Measurements from ENCODE around the gene WDR33.

DNA sequence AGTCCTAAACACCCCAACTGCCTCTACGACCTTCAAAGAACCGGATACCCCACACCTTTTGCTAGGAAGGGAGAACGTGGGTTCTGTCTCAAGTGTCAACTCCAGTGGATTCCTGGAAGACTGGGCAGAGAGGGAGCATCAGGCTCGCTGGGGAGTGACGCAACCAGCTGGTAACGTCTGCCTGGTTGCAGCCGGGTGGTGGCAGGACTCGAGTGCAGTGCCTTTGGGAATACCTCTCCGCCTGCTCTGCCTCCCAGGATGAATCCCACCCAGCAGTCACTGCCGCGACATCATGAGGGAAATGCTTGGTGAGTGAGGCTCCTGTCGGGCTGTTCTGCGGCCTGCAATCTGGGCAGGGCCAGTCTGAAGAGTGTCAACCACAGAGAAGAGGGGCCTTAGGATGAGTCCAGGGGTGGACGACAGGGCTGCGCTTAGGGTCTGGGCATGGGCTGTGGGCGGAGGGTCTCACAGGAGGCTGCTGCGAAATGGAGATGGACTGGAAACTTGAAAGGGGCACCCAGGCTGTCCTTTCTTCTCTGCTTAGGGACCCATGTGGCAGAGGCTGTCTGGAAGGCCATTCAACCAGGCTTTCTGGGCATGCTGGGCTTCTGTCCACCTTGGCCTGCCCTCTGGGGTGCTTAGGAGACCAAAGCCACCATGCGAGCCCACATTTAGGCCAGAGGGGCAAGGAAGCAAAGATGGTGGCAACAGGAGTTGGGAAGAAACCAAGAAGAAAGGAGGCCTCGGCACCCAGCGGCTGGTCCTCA lies 152.1 kb downstream of the WDR33 start:
- TF ChIP-seq, protein P1, sequence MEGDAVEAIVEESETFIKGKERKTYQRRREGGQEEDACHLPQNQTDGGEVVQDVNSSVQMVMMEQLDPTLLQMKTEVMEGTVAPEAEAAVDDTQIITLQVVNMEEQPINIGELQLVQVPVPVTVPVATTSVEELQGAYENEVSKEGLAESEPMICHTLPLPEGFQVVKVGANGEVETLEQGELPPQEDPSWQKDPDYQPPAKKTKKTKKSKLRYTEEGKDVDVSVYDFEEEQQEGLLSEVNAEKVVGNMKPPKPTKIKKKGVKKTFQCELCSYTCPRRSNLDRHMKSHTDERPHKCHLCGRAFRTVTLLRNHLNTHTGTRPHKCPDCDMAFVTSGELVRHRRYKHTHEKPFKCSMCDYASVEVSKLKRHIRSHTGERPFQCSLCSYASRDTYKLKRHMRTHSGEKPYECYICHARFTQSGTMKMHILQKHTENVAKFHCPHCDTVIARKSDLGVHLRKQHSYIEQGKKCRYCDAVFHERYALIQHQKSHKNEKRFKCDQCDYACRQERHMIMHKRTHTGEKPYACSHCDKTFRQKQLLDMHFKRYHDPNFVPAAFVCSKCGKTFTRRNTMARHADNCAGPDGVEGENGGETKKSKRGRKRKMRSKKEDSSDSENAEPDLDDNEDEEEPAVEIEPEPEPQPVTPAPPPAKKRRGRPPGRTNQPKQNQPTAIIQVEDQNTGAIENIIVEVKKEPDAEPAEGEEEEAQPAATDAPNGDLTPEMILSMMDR (IDR thresholded peaks at IDR 0.05; ENCODE audit: borderline replicate concordance, extremely low read depth, low read length, poor library complexity, severe bottlenecking): no peak
- TF ChIP-seq EZH2 (IDR thresholded peaks at IDR 0.05; ENCODE audit: borderline replicate concordance, low read depth, low read length, severe bottlenecking): no peak

All from DND-41 (cell line).